ENCODE results near the gene RICTOR. TPM values are rescaled to one million over a fixed set of nuclear protein-coding genes. Genes with fewer than 3 reads are reported as not detected.

The RICTOR gene
- polyA plus RNA-seq, 1 donor from 2014 or later: 12.9 TPM

DNA sequence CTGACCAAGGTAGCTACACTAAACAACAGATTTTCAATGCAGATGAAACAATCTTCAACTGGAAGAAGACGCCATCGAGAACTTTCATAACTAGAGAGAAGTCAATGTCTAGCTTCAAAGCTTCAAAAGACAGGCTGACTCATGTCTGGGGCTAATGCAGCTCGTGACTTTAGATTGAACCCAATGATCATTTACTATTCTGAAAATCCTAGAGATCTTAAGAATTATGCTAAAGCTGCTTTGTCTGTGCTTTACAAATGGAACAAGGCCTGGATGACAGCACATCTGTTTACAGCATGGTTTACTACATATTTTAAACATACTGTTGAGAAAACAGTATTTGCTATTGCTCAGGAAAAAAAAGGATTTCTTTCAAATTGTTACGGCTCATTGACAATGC is 54.9 kb downstream of the RICTOR start:
- H3K9ac ChIP-seq (ENCODE audit: low read length): no peak overlapping the region
- no peaks in the 10 kb centered on the region for H3K9me2 ChIP-seq (ENCODE audit: insufficient read depth, low read length)
- H3K4me2 ChIP-seq (ENCODE audit: low read length): no peak overlapping the region
- no peak overlapping the region for H3K4me3 ChIP-seq (ENCODE audit: low read length)
- no peaks in the 10 kb centered on the region for H3F3A ChIP-seq (ENCODE audit: insufficient read depth, low read length, poor library complexity, severe bottlenecking)
- H3K36me3 ChIP-seq (ENCODE audit: insufficient read depth, low read length): no peaks in the 10 kb centered on the region
- no peak for TF ChIP-seq TAF1 (IDR thresholded peaks at IDR 0.05; ENCODE audit: low read depth)
- no peak for TF ChIP-seq RAD21 (conservative IDR thresholded peaks at IDR 0.05)
- TF ChIP-seq, protein P1, sequence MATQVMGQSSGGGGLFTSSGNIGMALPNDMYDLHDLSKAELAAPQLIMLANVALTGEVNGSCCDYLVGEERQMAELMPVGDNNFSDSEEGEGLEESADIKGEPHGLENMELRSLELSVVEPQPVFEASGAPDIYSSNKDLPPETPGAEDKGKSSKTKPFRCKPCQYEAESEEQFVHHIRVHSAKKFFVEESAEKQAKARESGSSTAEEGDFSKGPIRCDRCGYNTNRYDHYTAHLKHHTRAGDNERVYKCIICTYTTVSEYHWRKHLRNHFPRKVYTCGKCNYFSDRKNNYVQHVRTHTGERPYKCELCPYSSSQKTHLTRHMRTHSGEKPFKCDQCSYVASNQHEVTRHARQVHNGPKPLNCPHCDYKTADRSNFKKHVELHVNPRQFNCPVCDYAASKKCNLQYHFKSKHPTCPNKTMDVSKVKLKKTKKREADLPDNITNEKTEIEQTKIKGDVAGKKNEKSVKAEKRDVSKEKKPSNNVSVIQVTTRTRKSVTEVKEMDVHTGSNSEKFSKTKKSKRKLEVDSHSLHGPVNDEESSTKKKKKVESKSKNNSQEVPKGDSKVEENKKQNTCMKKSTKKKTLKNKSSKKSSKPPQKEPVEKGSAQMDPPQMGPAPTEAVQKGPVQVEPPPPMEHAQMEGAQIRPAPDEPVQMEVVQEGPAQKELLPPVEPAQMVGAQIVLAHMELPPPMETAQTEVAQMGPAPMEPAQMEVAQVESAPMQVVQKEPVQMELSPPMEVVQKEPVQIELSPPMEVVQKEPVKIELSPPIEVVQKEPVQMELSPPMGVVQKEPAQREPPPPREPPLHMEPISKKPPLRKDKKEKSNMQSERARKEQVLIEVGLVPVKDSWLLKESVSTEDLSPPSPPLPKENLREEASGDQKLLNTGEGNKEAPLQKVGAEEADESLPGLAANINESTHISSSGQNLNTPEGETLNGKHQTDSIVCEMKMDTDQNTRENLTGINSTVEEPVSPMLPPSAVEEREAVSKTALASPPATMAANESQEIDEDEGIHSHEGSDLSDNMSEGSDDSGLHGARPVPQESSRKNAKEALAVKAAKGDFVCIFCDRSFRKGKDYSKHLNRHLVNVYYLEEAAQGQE (IDR thresholded peaks at IDR 0.05; ENCODE audit: borderline replicate concordance): no peak
- TF ChIP-seq, protein P2, sequence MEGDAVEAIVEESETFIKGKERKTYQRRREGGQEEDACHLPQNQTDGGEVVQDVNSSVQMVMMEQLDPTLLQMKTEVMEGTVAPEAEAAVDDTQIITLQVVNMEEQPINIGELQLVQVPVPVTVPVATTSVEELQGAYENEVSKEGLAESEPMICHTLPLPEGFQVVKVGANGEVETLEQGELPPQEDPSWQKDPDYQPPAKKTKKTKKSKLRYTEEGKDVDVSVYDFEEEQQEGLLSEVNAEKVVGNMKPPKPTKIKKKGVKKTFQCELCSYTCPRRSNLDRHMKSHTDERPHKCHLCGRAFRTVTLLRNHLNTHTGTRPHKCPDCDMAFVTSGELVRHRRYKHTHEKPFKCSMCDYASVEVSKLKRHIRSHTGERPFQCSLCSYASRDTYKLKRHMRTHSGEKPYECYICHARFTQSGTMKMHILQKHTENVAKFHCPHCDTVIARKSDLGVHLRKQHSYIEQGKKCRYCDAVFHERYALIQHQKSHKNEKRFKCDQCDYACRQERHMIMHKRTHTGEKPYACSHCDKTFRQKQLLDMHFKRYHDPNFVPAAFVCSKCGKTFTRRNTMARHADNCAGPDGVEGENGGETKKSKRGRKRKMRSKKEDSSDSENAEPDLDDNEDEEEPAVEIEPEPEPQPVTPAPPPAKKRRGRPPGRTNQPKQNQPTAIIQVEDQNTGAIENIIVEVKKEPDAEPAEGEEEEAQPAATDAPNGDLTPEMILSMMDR (IDR thresholded peaks at IDR 0.05; ENCODE audit: poor library complexity, severe bottlenecking): no peak
- no peak for TF ChIP-seq POLR2AphosphoS5 (IDR thresholded peaks at IDR 0.05)
- TF ChIP-seq MXI1 (conservative IDR thresholded peaks at IDR 0.05; ENCODE audit: poor library complexity, severe bottlenecking): no peak
- TF ChIP-seq EZH2 (IDR thresholded peaks at IDR 0.05; ENCODE audit: borderline replicate concordance, insufficient read depth, low read length, poor library complexity, severe bottlenecking): no peak
- TF ChIP-seq SMC3 (conservative IDR thresholded peaks at IDR 0.05; ENCODE audit: poor library complexity): no peak
- no peak for TF ChIP-seq EP300 (conservative IDR thresholded peaks at IDR 0.05; ENCODE audit: poor library complexity, severe bottlenecking)
- H3K27me3 ChIP-seq (ENCODE audit: insufficient read depth, low read depth, low read length): no peaks in the 10 kb centered on the region
- no peaks in the 10 kb centered on the region for H3K9me3 ChIP-seq (ENCODE audit: low read length)
- H3K27ac ChIP-seq (ENCODE audit: low read length): no peak overlapping the region
- H3K79me2 ChIP-seq (replicated peaks; ENCODE audit: insufficient read depth, low read length): no peaks in the 10 kb centered on the region
- no peaks in the 10 kb centered on the region for H4K20me1 ChIP-seq (ENCODE audit: insufficient read depth)
- no peak overlapping the region for H2AFZ ChIP-seq (ENCODE audit: low read depth, low read length)

DNA sequence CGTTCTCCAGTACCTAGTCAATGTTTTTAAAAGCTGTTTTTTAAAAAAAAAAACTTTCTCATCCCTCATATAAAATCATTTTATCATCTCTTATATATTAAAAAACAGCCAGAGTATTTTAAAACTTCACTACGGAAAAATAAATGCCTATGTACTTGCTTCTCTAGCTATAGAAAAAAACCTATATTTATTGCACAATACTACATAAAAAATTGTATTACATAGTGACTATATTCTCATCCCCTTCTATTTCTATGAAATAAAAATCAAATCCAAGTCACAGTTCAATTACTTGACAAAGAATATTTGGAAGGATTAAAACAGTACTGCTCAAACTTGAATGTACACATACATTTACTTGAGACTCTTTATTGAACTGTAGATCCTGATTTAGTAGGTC is 56.7 kb downstream of the RICTOR start:
- Histone ChIP-seq H3F3A (ENCODE audit: insufficient read depth, low read length, poor library complexity, severe bottlenecking) (no peaks in the 10 kb centered on the region), H3K9me2 (ENCODE audit: insufficient read depth, low read length) (no peaks in the 10 kb centered on the region), H2AFZ (ENCODE audit: low read depth, low read length) (no peak overlapping the region), H3K4me3 (ENCODE audit: low read length) (no peak overlapping the region), H3K9me3 (ENCODE audit: low read length) (no peaks in the 10 kb centered on the region), H4K20me1 (ENCODE audit: insufficient read depth) (no peaks in the 10 kb centered on the region), H3K4me2 (ENCODE audit: low read length) (no peak overlapping the region), H3K27ac (ENCODE audit: low read length) (no peak overlapping the region), H3K36me3 (ENCODE audit: insufficient read depth, low read length) (no peaks in the 10 kb centered on the region), H3K27me3 (ENCODE audit: insufficient read depth, low read depth, low read length) (no peaks in the 10 kb centered on the region), H3K9ac (ENCODE audit: low read length) (no peak overlapping the region), H3K79me2 (replicated peaks; ENCODE audit: insufficient read depth, low read length) (no peaks in the 10 kb centered on the region)
- TF ChIP-seq POLR2AphosphoS5 (IDR thresholded peaks at IDR 0.05): no peak
- no peak for TF ChIP-seq EZH2 (IDR thresholded peaks at IDR 0.05; ENCODE audit: borderline replicate concordance, insufficient read depth, low read length, poor library complexity, severe bottlenecking)
- no peak for TF ChIP-seq MXI1 (conservative IDR thresholded peaks at IDR 0.05; ENCODE audit: poor library complexity, severe bottlenecking)
- TF ChIP-seq, protein P2 (IDR thresholded peaks at IDR 0.05; ENCODE audit: poor library complexity, severe bottlenecking): no peak
- no peak for TF ChIP-seq EP300 (conservative IDR thresholded peaks at IDR 0.05; ENCODE audit: poor library complexity, severe bottlenecking)
- no peak for TF ChIP-seq RAD21 (conservative IDR thresholded peaks at IDR 0.05)
- no peak for TF ChIP-seq SMC3 (conservative IDR thresholded peaks at IDR 0.05; ENCODE audit: poor library complexity)
- no peak for TF ChIP-seq TAF1 (IDR thresholded peaks at IDR 0.05; ENCODE audit: low read depth)
- TF ChIP-seq, protein P1 (IDR thresholded peaks at IDR 0.05; ENCODE audit: borderline replicate concordance): no peak

All from neural cell (in vitro differentiated cells).